Prostate gland (tissue), 2 donors: Measurements from ENCODE around the gene WARS2. TPM values are rescaled to one million over a fixed set of nuclear protein-coding genes. Genes with fewer than 3 reads are reported as not detected.

Experiments used
- DNase-seq: peaks from one replicate; pipeline ENCODE4 v3.0.0-alpha.2; 2019; ENCODE audit warnings: low spot score
- H3K27ac ChIP-seq, 2 donors: fragments of 200-600 bp; sonication (generic); 2 replicates each; pipeline ENCODE4 v1.5.1; 2017 to 2019
- H3K27me3 ChIP-seq: fragments of 200-600 bp; sonication (generic); replicated peaks from 2 replicates; pipeline ENCODE4 v1.5.1; 2019; ENCODE audit not compliant: insufficient read depth
- H3K36me3 ChIP-seq, 2 donors: fragments of 200-600 bp; sonication (generic); 1 replicate in 1 of 2; 2 replicates in 1 of 2; pipeline versions ENCODE4 v1.5.1 to v1.8.1; 2017 to 2019
- H3K4me1 ChIP-seq: fragments of 200-600 bp; sonication (generic); replicated peaks from 2 replicates; pipeline ENCODE4 v1.5.1; 2019
- H3K4me3 ChIP-seq, 2 donors: fragments of 200-600 bp; sonication (generic); 2 replicates each; pipeline ENCODE4 v1.5.1; 2017 to 2019
- H3K9me3 ChIP-seq: fragments of 200-600 bp; sonication (generic); 2 replicates; pipeline ENCODE4 v1.5.1; 2017
- CTCF ChIP-seq, 4 experiments: fragments of 200-600 bp in 2 of 4; fragments of 450-650 bp in 2 of 4; sonication (generic) in 2 of 4; IDR thresholded peaks; 1 replicate in 3 of 4; 2 replicates in 1 of 4; pipeline ENCODE4 v1.5.1; 2016 to 2019; ENCODE audit warnings: antibody characterized with exemption in 4 of 4, mild to moderate bottlenecking in 2 of 4, moderate library complexity in 2 of 4
- POLR2A ChIP-seq: fragments of 450-650 bp; IDR thresholded peaks from one replicate; pipeline ENCODE4 v1.6.1; 2016; ENCODE audit warnings: antibody characterized with exemption, mild to moderate bottlenecking
- POLR2AphosphoS5 ChIP-seq: sonication (generic); formaldehyde crosslinking; IDR thresholded peaks from one replicate; pipeline ENCODE4 v1.6.1; 2017; ENCODE audit warnings: antibody characterized with exemption
- WGBS: methylation state at CpG from one replicate; pipeline ENCODE4 v1.1.5; 2018; 5-methylcytosine and 5-hydroxymethylcytosine counted together
- intact Hi-C: fragments of 100-400 bp; cut with DNase I; formaldehyde crosslinking; loops from one replicate; pipeline ENCODE4 v1.14.2; 2022
- total RNA-seq, 2 donors: library from RNA; depleted of rRNA; stranded (reverse); fragments of >200 nt; gene quantifications; one replicate each; pipeline ENCODE4 v1.1.0, GENCODE V29; 2016

WARS2 gene
- total RNA-seq, 2 donors from 2014 or later = 15.6 to 22.0 TPM

- Histone ChIP-seq H3K27ac (peak overlapping the region; percentile 98 to 99), H3K9me3 (no peaks in the 10 kb centered on the region), H3K27me3 (no peaks in the 10 kb centered on the region), H3K4me1 (peaks cover 4% of the 10 kb centered on the region), H3K4me3 (peak overlapping the region; percentile 48 to 59), H3K36me3 (no peaks in the 10 kb centered on the region)
- WGBS = 70% methylated on average over 11 of the region's 11 CpGs
- no peak for DNase-seq
- intact Hi-C loops = loop anchor here (5.0 kb wide), 1 partner anchor 506 kb away; the partner anchor contains the start of gene ZNF697
- no peak for TF ChIP-seq POLR2AphosphoS5
Measured at GRCh38 chr1:119141020-119141424, 569 bp upstream of the WARS2 start.

GRCh38 chr1:119139857-119140176, 636 bp downstream of the WARS2 start:
- H3K27me3 ChIP-seq = no peaks in the 10 kb centered on the region
- 5% methylated on average over 10 of the region's 10 CpGs for WGBS
- DNase-seq = peak; percentile 32
- H3K4me1 ChIP-seq = peaks cover 4% of the 10 kb centered on the region
- peak overlapping the region; percentile 48 to 59 for H3K4me3 ChIP-seq
- TF ChIP-seq POLR2A (no peak), CTCF (IDR thresholded peaks at IDR 0.05) (no peak), POLR2AphosphoS5 (no peak)
- H3K27ac ChIP-seq = peak overlapping the region; percentile 98 to 99
- no peaks in the 10 kb centered on the region for H3K9me3 ChIP-seq
- intact Hi-C loops = loop anchor here (5.0 kb wide), 1 partner anchor 507 kb away; the partner anchor contains the start of gene ZNF697
- H3K36me3 ChIP-seq = no peaks in the 10 kb centered on the region

GRCh38 chr1:119139403-119139802, 1.1 kb downstream of the WARS2 start:
- intact Hi-C loops = no loop called here
- no peak for TF ChIP-seq POLR2A
- 45% methylated on average over 5 of the region's 5 CpGs for WGBS
- no peaks in the 10 kb centered on the region for H3K27me3 ChIP-seq
- H3K9me3 ChIP-seq = no peaks in the 10 kb centered on the region
- H3K4me1 ChIP-seq = peaks cover 4% of the 10 kb centered on the region
- no peaks in the 10 kb centered on the region for H3K36me3 ChIP-seq
- DNase-seq = no peak
- H3K27ac ChIP-seq = peak overlapping the region; percentile 98 to 99
- H3K4me3 ChIP-seq = peak overlapping the region; percentile 48 to 59

- 63% methylated on average over 3 of the region's 3 CpGs for WGBS
- H3K36me3 ChIP-seq = no peaks in the 10 kb centered on the region
- H3K4me1 ChIP-seq = peaks cover 4% of the 10 kb centered on the region
- no peak overlapping the region for H3K27ac ChIP-seq
- no peaks in the 10 kb centered on the region for H3K9me3 ChIP-seq
- no peak overlapping the region for H3K4me3 ChIP-seq
- TF ChIP-seq CTCF (IDR thresholded peaks at IDR 0.05) (no peak), POLR2A (no peak), POLR2AphosphoS5 (no peak)
- no peak for DNase-seq
- intact Hi-C loops = no loop called here
- no peaks in the 10 kb centered on the region for H3K27me3 ChIP-seq
Measured at GRCh38 chr1:119136401-119136800, 4.1 kb downstream of the WARS2 start.

GRCh38 chr1:119133987-119134386, 6.5 kb downstream of the WARS2 start:
- no peaks in the 10 kb centered on the region for H3K36me3 ChIP-seq
- H3K27ac ChIP-seq = no peak overlapping the region
- no peaks in the 10 kb centered on the region for H3K4me1 ChIP-seq
- no peaks in the 10 kb centered on the region for H3K9me3 ChIP-seq
- no peak overlapping the region for H3K4me3 ChIP-seq
- DNase-seq = no peak
- intact Hi-C loops = no loop called here
- no peaks in the 10 kb centered on the region for H3K27me3 ChIP-seq
- WGBS = 89% methylated on average over 1 of the region's 1 CpG
- no peak for TF ChIP-seq POLR2AphosphoS5
- TF ChIP-seq CTCF (IDR thresholded peaks at IDR 0.05) = no peak
- no peak for TF ChIP-seq POLR2A

- Histone ChIP-seq H3K27me3 (no peaks in the 10 kb centered on the region), H3K4me1 (no peaks in the 10 kb centered on the region), H3K9me3 (no peaks in the 10 kb centered on the region), H3K4me3 (no peak overlapping the region), H3K27ac (no peak overlapping the region), H3K36me3 (no peaks in the 10 kb centered on the region)
- no peak for DNase-seq
- intact Hi-C loops = no loop called here
- WGBS = 82% methylated on average over 3 of the region's 3 CpGs
- TF ChIP-seq POLR2A (no peak), POLR2AphosphoS5 (no peak), CTCF (IDR thresholded peaks at IDR 0.05) (no peak)
Measured at GRCh38 chr1:119132179-119132578, 8.3 kb downstream of the WARS2 start.
